RWPE1 (cell line): ENCODE measurements around the gene NBEA.

Source experiments
- CTCF ChIA-PET: fragments of 350-600 bp; sonication (Branson Sonifier 250); formaldehyde crosslinking; extraction: SDS; loops from one replicate; lab custom pipeline; 2021; lab: Yijun Ruan, JAX
- POLR2A ChIA-PET: fragments of 400-600 bp; formaldehyde crosslinking; extraction: SDS; loops from one replicate; lab custom pipeline; 2020; ENCODE audit warnings: antibody characterized with exemption; ENCODE audit not compliant: low non-redundant PET; lab: Yijun Ruan, JAX
- DNase-seq: peaks from one replicate; pipeline ENCODE4 v3.0.0; 2012; ENCODE audit warnings: low spot score
- H3K27ac ChIP-seq: fragments of 450-650 bp; 2 replicates; pipeline ENCODE4 v1.5.1; 2017
- CTCF ChIP-seq: fragments of 450-650 bp; conservative IDR thresholded peaks from 2 replicates; pipeline ENCODE4 v1.5.1; 2017; ENCODE audit warnings: low read depth, mild to moderate bottlenecking

The NBEA gene

GRCh38 chr13:35198613-35199200, 256.6 kb downstream of the NBEA start:
- TF ChIP-seq CTCF = no peak
- ChIA-PET CTCF (interaction anchor here (0.6 to 0.7 kb wide), 2 partner anchors 291 to 931 kb away, joined by 3 to 5 read pairs; no protein-coding TSS in a partner anchor), POLR2A (no interaction called here)
- no peak for DNase-seq
- H3K27ac ChIP-seq = no peak overlapping the region

GRCh38 chr13:35208587-35208986, 266.5 kb downstream of the NBEA start:
- TF ChIP-seq CTCF = no peak

GRCh38 chr13:35210261-35210660, 268.2 kb downstream of the NBEA start:
- no peak overlapping the region for H3K27ac ChIP-seq
- POLR2A ChIA-PET = no interaction called here
- no peak for TF ChIP-seq CTCF
- CTCF ChIA-PET = interaction anchor here (0.7 kb wide), 1 partner anchor 133 kb away, joined by 3 read pairs; no protein-coding TSS in a partner anchor
- DNase-seq = peak; percentile 0

More at GRCh38 chr13:35208587-35208986, 266.5 kb downstream of the NBEA start:
- H3K27ac ChIP-seq = no peak overlapping the region
- DNase-seq = no peak
- CTCF ChIA-PET = interaction anchor here (0.5 to 0.8 kb wide), 3 partner anchors 88 to 1073 kb away, joined by 4 to 6 read pairs (median 5); no protein-coding TSS in a partner anchor
- POLR2A ChIA-PET = no interaction called here

- ChIA-PET POLR2A (no interaction called here), CTCF (no interaction called here)
- DNase-seq = no peak
Observed at GRCh38 chr13:35211949-35212348, 269.9 kb downstream of the NBEA start.

GRCh38 chr13:35213911-35214310, 271.8 kb downstream of the NBEA start:
- DNase-seq = no peak
- ChIA-PET CTCF (no interaction called here), POLR2A (no interaction called here)
- TF ChIP-seq CTCF = no peak
- H3K27ac ChIP-seq = no peak overlapping the region

More at GRCh38 chr13:35211949-35212348, 269.9 kb downstream of the NBEA start:
- no peak for TF ChIP-seq CTCF
- no peak overlapping the region for H3K27ac ChIP-seq

GRCh38 chr13:35216131-35216530, 274.1 kb downstream of the NBEA start:
- CTCF ChIA-PET = interaction anchor here (0.8 kb wide), 1 partner anchor 954 kb away, joined by 3 read pairs; no protein-coding TSS in a partner anchor

More at GRCh38 chr13:35216131-35216530, 274.1 kb downstream of the NBEA start:
- no peak for TF ChIP-seq CTCF
- DNase-seq = no peak
- H3K27ac ChIP-seq = no peak overlapping the region
- POLR2A ChIA-PET = no interaction called here
